H1 (cell line): ENCODE results near the gene SLC2A1. TPM values are rescaled to one million over a fixed set of nuclear protein-coding genes. Genes with fewer than 3 reads are reported as not detected.

Experiments
- CTCF ChIA-PET: fragments of 300-600 bp; sonication (Branson Sonifier 250); formaldehyde crosslinking; loops from one replicate; lab custom pipeline; 2021; ENCODE audit not compliant: partially characterized antibody; lab: Charles Lee
- POLR2A ChIA-PET: fragments of 300-600 bp; sonication (Branson Sonifier 250); formaldehyde crosslinking; loops from one replicate; lab custom pipeline; 2021; ENCODE audit warnings: inconsistent platforms; ENCODE audit not compliant: partially characterized antibody; lab: Charles Lee
- DNase-seq, 2 experiments: peaks; one replicate each; pipeline versions ENCODE4 v3.0.0 to v3.0.0-alpha.2; 2010 to 2022; ENCODE audit warnings: low spot score in 2 of 2, low read depth in 1 of 2, mixed read lengths in 1 of 2
- FAIRE-seq: peaks from 2 replicates; lab custom pipeline; 2011; peaks lifted over from hg19 to GRCh38; lab: Jason Lieb, UNC
- H2AFZ ChIP-seq: 2 replicates; pipeline ENCODE4 v1.8.1; 2012; ENCODE audit warnings: low read length, inconsistent platforms
- H2AK5ac ChIP-seq: 2 replicates; pipeline ENCODE4 v1.6.1; 2013; ENCODE audit warnings: low read depth, low read length
- H2BK120ac ChIP-seq: replicated peaks from 2 replicates; pipeline ENCODE3; 2013; ENCODE audit warnings: low read depth, low read length, inconsistent platforms
- H2BK12ac ChIP-seq: 2 replicates; pipeline ENCODE4 v1.6.1; 2013; ENCODE audit warnings: low read depth, low read length
- H2BK15ac ChIP-seq: 2 replicates; pipeline ENCODE4 v1.6.1; 2013; ENCODE audit warnings: low read length
- H2BK20ac ChIP-seq: 2 replicates; pipeline ENCODE4 v1.6.1; 2013; ENCODE audit warnings: low read length
- H2BK5ac ChIP-seq: 2 replicates; pipeline ENCODE4 v1.6.1; 2013; ENCODE audit warnings: low read depth, low read length
- H3K14ac ChIP-seq: 2 replicates; pipeline ENCODE4 v1.6.1; 2013; ENCODE audit warnings: inconsistent platforms; ENCODE audit not compliant: insufficient read length
- H3K18ac ChIP-seq: 2 replicates; pipeline ENCODE4 v1.6.1; 2013; ENCODE audit warnings: low read length; ENCODE audit errors: extremely low read depth
- H3K23ac ChIP-seq: 2 replicates; pipeline ENCODE4 v1.6.1; 2013; ENCODE audit warnings: inconsistent platforms; ENCODE audit not compliant: insufficient read length
- H3K23me2 ChIP-seq: 2 replicates; pipeline ENCODE4 v1.6.1; 2013; ENCODE audit warnings: low read depth, low read length
- H3K27ac ChIP-seq: 2 replicates; pipeline ENCODE4 v1.6.1; 2011; ENCODE audit warnings: low read depth, low read length, inconsistent platforms
- H3K27me3 ChIP-seq, 4 experiments: replicated peaks in 1 of 4; 1 replicate in 1 of 4; 2 replicates in 3 of 4; pipeline versions ENCODE4 v1.6.1 to v1.8.1; 2011 to 2013; ENCODE audit warnings: low read length in 3 of 4, mild to moderate bottlenecking in 3 of 4, inconsistent platforms in 2 of 4, mixed read lengths in 2 of 4, moderate library complexity in 1 of 4; ENCODE audit not compliant: control insufficient read depth in 3 of 4, insufficient read depth in 3 of 4; ENCODE audit errors: extremely low read depth in 1 of 4
- H3K36me3 ChIP-seq, 4 experiments: 2 replicates each; pipeline versions ENCODE4 v1.6.1 to v1.8.1; 2011 to 2013; ENCODE audit warnings: mild to moderate bottlenecking in 4 of 4, low read length in 3 of 4, moderate library complexity in 2 of 4, control low read depth in 1 of 4, inconsistent platforms in 1 of 4; ENCODE audit not compliant: insufficient read depth in 4 of 4, control insufficient read depth in 2 of 4
- H3K4ac ChIP-seq: replicated peaks from 2 replicates; pipeline ENCODE3; 2013; ENCODE audit warnings: low read length, low read depth, mixed read lengths, inconsistent platforms; ENCODE audit not compliant: insufficient read length
- H3K4me1 ChIP-seq, 4 experiments: replicated peaks in 1 of 4; 1 replicate in 1 of 4; 2 replicates in 3 of 4; pipeline versions ENCODE4 v1.6.1 to v1.8.1; 2011 to 2013; ENCODE audit warnings: low read length in 3 of 4, inconsistent platforms in 2 of 4, mixed read lengths in 1 of 4; ENCODE audit not compliant: insufficient read depth in 4 of 4, control insufficient read depth in 3 of 4
- H3K4me2 ChIP-seq, 2 experiments: 2 replicates each; pipeline versions ENCODE4 v1.6.1 to v1.8.1; 2011 to 2013; ENCODE audit warnings: low read depth in 2 of 2, low read length in 2 of 2, control low read depth in 1 of 2, inconsistent platforms in 1 of 2, mild to moderate bottlenecking in 1 of 2; ENCODE audit not compliant: insufficient read depth in 1 of 2
- H3K4me3 ChIP-seq, 4 experiments: fragments of 200-600, 300-600 bp in 1 of 4; sonication (generic), shearing (Covaris generic), sonication (Bioruptor Twin) in 1 of 4; 2 replicates each; pipeline versions ENCODE4 v1.5.1 to v1.8.1; 2011 to 2016; ENCODE audit warnings: low read length in 4 of 4, low read depth in 3 of 4, control low read depth in 2 of 4, inconsistent platforms in 2 of 4, mild to moderate bottlenecking in 2 of 4, mixed read lengths in 1 of 4, moderate library complexity in 1 of 4; ENCODE audit not compliant: insufficient read depth in 2 of 4; ENCODE audit errors: extremely low read depth in 1 of 4
- H3K56ac ChIP-seq: replicated peaks from 2 replicates; pipeline ENCODE3; 2013; ENCODE audit warnings: low read depth, mild to moderate bottlenecking, mixed read lengths, low read length, inconsistent platforms; ENCODE audit not compliant: insufficient read length
- H3K79me1 ChIP-seq: 2 replicates; pipeline ENCODE4 v1.6.1; 2013; ENCODE audit warnings: low read depth, low read length, control low read depth
- H3K79me2 ChIP-seq, 2 experiments: 2 replicates each; pipeline versions ENCODE4 v1.6.1 to v1.8.1; 2012 to 2013; ENCODE audit warnings: low read length in 2 of 2, mild to moderate bottlenecking in 2 of 2, inconsistent platforms in 1 of 2; ENCODE audit not compliant: insufficient read depth in 2 of 2, control insufficient read depth in 1 of 2
- H3K9ac ChIP-seq, 4 experiments: replicated peaks in 1 of 4; 1 replicate in 1 of 4; 2 replicates in 3 of 4; pipeline versions ENCODE4 v1.6.1 to v1.8.1; 2011 to 2013; ENCODE audit warnings: low read depth in 3 of 4, low read length in 3 of 4, control low read depth in 2 of 4, mild to moderate bottlenecking in 2 of 4, moderate library complexity in 2 of 4, inconsistent platforms in 1 of 4; ENCODE audit errors: extremely low read depth in 1 of 4
- H3K9me3 ChIP-seq, 2 experiments: 2 replicates each; pipeline versions ENCODE4 v1.6.1 to v1.8.1; 2012 to 2013; ENCODE audit warnings: mild to moderate bottlenecking in 2 of 2, moderate library complexity in 2 of 2, control low read depth in 1 of 2, inconsistent platforms in 1 of 2, low read depth in 1 of 2, low read length in 1 of 2, mixed read lengths in 1 of 2; ENCODE audit not compliant: insufficient read depth in 2 of 2
- H4K20me1 ChIP-seq, 2 experiments: replicated peaks in 1 of 2; 2 replicates each; pipeline versions ENCODE3 to v1.8.1; 2011 to 2013; ENCODE audit warnings: inconsistent platforms in 2 of 2, low read length in 2 of 2, mild to moderate bottlenecking in 1 of 2; ENCODE audit not compliant: insufficient read depth in 2 of 2, control insufficient read depth in 1 of 2
- H4K5ac ChIP-seq: 2 replicates; pipeline ENCODE4 v1.6.1; 2013; ENCODE audit warnings: low read length, low read depth, mixed read lengths, inconsistent platforms; ENCODE audit not compliant: insufficient read length
- H4K8ac ChIP-seq: 2 replicates; pipeline ENCODE4 v1.8.0; 2013; ENCODE audit warnings: mild to moderate bottlenecking, moderate library complexity, low read length, inconsistent platforms; ENCODE audit not compliant: insufficient read depth; ENCODE audit errors: extremely low read depth
- H4K91ac ChIP-seq: replicated peaks from 2 replicates; pipeline ENCODE3; 2013; ENCODE audit warnings: low read length, mixed read lengths, inconsistent platforms; ENCODE audit not compliant: insufficient read length
- CHD2 ChIP-seq: IDR thresholded peaks from 2 replicates; pipeline ENCODE4 v1.6.1; 2012; ENCODE audit warnings: low read length, improper control_type of control experiment
- KDM5A ChIP-seq: fragments of 200-600 bp; IDR thresholded peaks from 2 replicates; pipeline ENCODE4 v1.7.1; 2012; ENCODE audit warnings: mild to moderate bottlenecking, low read length, inconsistent platforms, mixed read lengths
- SUZ12 ChIP-seq: fragments of 200-600 bp; sonication (generic); IDR thresholded peaks from 2 replicates; pipeline ENCODE4 v1.6.1; 2012; ENCODE audit warnings: mild to moderate bottlenecking, inconsistent platforms, low read length, moderate library complexity, mixed read lengths
- TEAD4 ChIP-seq: IDR thresholded peaks from 2 replicates; pipeline ENCODE4 v1.6.1; 2012; ENCODE audit warnings: low read depth, low read length, inconsistent platforms, mixed read lengths
- WGBS, 2 experiments: shearing (Covaris generic) in 1 of 2; methylation state at CpG; one replicate each; pipeline versions ENCODE4 v1.1.6 to v1.1.7; 2013 to 2015; ENCODE audit warnings: low lambda C conversion rate in 2 of 2, mixed read lengths in 2 of 2, inconsistent platforms in 1 of 2, low coverage in 1 of 2, missing lambda C conversion rate in 1 of 2; ENCODE audit not compliant: insufficient replicate concordance in 2 of 2, insufficient coverage in 1 of 2, insufficient read length in 1 of 2; ENCODE audit errors: extremely low coverage in 1 of 2, missing lambda C conversion rate in 1 of 2; 5-methylcytosine and 5-hydroxymethylcytosine counted together
- polyA plus RNA-seq, 7 experiments: library from polyadenylated mRNA; depleted of rRNA in 3 of 7; stranded (reverse) in 5 of 7; unstranded in 2 of 7; fragments of >200 nt in 5 of 7; fragments of 200-250 nt in 2 of 7; gene quantifications; 1 replicate in 5 of 7; 2 replicates in 1 of 7; 4 replicates in 1 of 7; pipeline versions ENCODE4 v1.2.1 to v1.2.3, GENCODE V29; 2011 to 2013; ENCODE audit warnings: missing spikeins in 2 of 7, mixed read lengths in 2 of 7
- total RNA-seq: library from RNA; stranded (reverse); fragmentation: NEBNext Ultra II Directional; extraction: Animal tissue kit (Norgen Biotek cat#: 25700); gene quantifications from 2 replicates; pipeline ENCODE4 v1.2.1, GENCODE V29; 2021

The SLC2A1 gene
- total and polyA plus RNA-seq, 2 of the 8 experiments (the other 6 are each of a cell fraction or from before 2014, with no cell fraction given) = 230 to 308 TPM

DNA sequence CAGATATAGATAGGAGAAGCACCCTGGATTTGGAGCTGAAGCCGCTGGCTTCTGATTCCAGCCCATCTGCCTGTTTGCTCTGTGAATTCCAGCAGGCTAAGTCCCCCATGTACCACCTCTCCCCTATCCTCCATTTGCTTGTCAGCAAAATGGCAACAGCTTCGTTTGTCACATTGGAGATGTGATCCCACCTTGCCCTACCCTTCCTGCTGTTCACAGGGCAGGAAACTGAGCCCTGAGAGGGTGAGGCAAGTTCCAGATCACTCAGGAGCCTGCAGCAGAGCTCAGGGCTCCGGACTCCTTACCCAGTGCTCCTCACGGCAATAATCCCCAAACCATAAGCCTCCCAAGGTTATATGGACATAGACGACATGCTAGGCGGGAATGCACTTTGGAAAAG is 14.9 kb downstream of the SLC2A1 start:
- H2BK120ac ChIP-seq = no peak overlapping the region
- no peak overlapping the region for H3K18ac ChIP-seq
- no peak overlapping the region for H2AFZ ChIP-seq
- H4K8ac ChIP-seq = no peak overlapping the region
- H3K27me3 ChIP-seq = no peaks in the 10 kb centered on the region
- no peak overlapping the region for H2AK5ac ChIP-seq
- no peak overlapping the region for H4K5ac ChIP-seq
- H3K4me3 ChIP-seq = no peak overlapping the region
- no peak overlapping the region for H4K91ac ChIP-seq
- no peak overlapping the region for H3K9ac ChIP-seq
- H3K79me1 ChIP-seq = peaks cover 26% of the 10 kb centered on the region
- no peak overlapping the region for H2BK15ac ChIP-seq
- H3K79me2 ChIP-seq = peaks cover 35 to 100% of the 10 kb centered on the region in 2 experiments
- no peak overlapping the region for H2BK20ac ChIP-seq
- H3K4me2 ChIP-seq = no peak overlapping the region
- H3K14ac ChIP-seq = no peak overlapping the region
- H3K9me3 ChIP-seq = no peaks in the 10 kb centered on the region
- H2BK5ac ChIP-seq = peak overlapping the region; percentile 66; the same call in 1 of the 2 replicates
- H3K23me2 ChIP-seq = no peaks in the 10 kb centered on the region
- 0 out of 2 replicates have a peak overlapping the region, but pooled peaks have one; percentile 50 for H2BK12ac ChIP-seq
- H4K20me1 ChIP-seq = peaks cover 66 to 67% of the 10 kb centered on the region in 2 experiments
- FAIRE-seq (no peak), DNase-seq (no peak)
- 95% methylated on average over 6 of the region's 6 CpGs; no CpG with 5 or more reads in 1 of the 2 experiments for WGBS, 2 experiments
- ChIA-PET CTCF (interaction anchor here (0.8 to 3.1 kb wide), 9 partner anchors 10 to 165 kb away, joined by 3 to 10 read pairs (median 4); no protein-coding TSS in a partner anchor), POLR2A (interaction anchor here (0.8 to 3.7 kb wide), 8 partner anchors 9 to 64 kb away, joined by 3 to 26 read pairs (median 4); no protein-coding TSS in a partner anchor)
- H3K27ac ChIP-seq = no peak overlapping the region
- H3K4me1 ChIP-seq = peaks cover 9 to 33% (median 20%) of the 10 kb centered on the region in 4 experiments
- no peak overlapping the region for H3K4ac ChIP-seq
- TF ChIP-seq TEAD4 (no peak), CHD2 (no peak), SUZ12 (no peak), KDM5A (no peak)
- H3K56ac ChIP-seq = no peak overlapping the region
- peaks cover 24 to 75% (median 52%) of the 10 kb centered on the region in 4 experiments for H3K36me3 ChIP-seq
- H3K23ac ChIP-seq = no peak overlapping the region
